Endometrial microvascular endothelial cells (primary cell): ENCODE measurements around the gene MED29. TPM values are rescaled to one million over a fixed set of nuclear protein-coding genes. Genes with fewer than 3 reads are reported as not detected.

Source experiments
- in situ Hi-C: cut with HindIII; loops from 2 replicates; pipeline ENCODE4 v1.10.0; 2017; ENCODE audit warnings: low sequenced_read_pairs, low pct_unique_long_range_greater_than_20kb; ENCODE audit errors: inconsistent ontology term
- total RNA-seq: library from RNA; depleted of rRNA; stranded (reverse); fragments of >200 nt; gene quantifications from one replicate; pipeline ENCODE4 v1.2.3, GENCODE V29; 2015; ENCODE audit errors: inconsistent ontology term

Gene MED29
- 23.0 TPM for total RNA-seq

GRCh38 chr19:39390751-39391437 is at the start of gene MED29, which contains the start of gene PAF1:
MED29 (plus strand) TSS chr19:39391378; CDS start chr19:39391423, 45 bp downstream.
PAF1 (minus strand) TSS chr19:39391106; CDS start chr19:39390864, 242 bp downstream.
- in situ Hi-C loops = no loop called here

- in situ Hi-C loops = no loop called here
Observed at GRCh38 chr19:39341719-39342604, 49.2 kb upstream of the MED29 start, which contains the start of gene SAMD4B. SAMD4B (plus strand) TSS chr19:39342421; CDS start chr19:39356894, 14,473 bp downstream.

- in situ Hi-C loops = no loop called here
Observed at GRCh38 chr19:39342647-39343305, 48.4 kb upstream of the MED29 start.

GRCh38 chr19:39345956-39346355 is 45.2 kb upstream of the MED29 start:
- in situ Hi-C loops = no loop called here

- in situ Hi-C loops = no loop called here
Observed at GRCh38 chr19:39347332-39348164, 43.6 kb upstream of the MED29 start.

GRCh38 chr19:39349326-39349725 is 41.9 kb upstream of the MED29 start:
- in situ Hi-C loops = no loop called here

GRCh38 chr19:39350156-39350555 is 41.0 kb upstream of the MED29 start:
- in situ Hi-C loops = no loop called here

- in situ Hi-C loops = no loop called here
Observed at GRCh38 chr19:39351537-39352064, 39.6 kb upstream of the MED29 start.

GRCh38 chr19:39352381-39353255 is 38.6 kb upstream of the MED29 start:
- in situ Hi-C loops = no loop called here

- in situ Hi-C loops = no loop called here
Observed at GRCh38 chr19:39355253-39355652, 35.9 kb upstream of the MED29 start.

- in situ Hi-C loops = no loop called here
Observed at GRCh38 chr19:39356073-39356472, 35.1 kb upstream of the MED29 start.

- in situ Hi-C loops = no loop called here
Observed at GRCh38 chr19:39356647-39357046, 34.5 kb upstream of the MED29 start.

- in situ Hi-C loops = no loop called here
Observed at GRCh38 chr19:39359026-39359425, 32.2 kb upstream of the MED29 start.

- in situ Hi-C loops = no loop called here
Observed at GRCh38 chr19:39360599-39360998, 30.6 kb upstream of the MED29 start.

GRCh38 chr19:39362682-39363657 is 28.2 kb upstream of the MED29 start:
- in situ Hi-C loops = no loop called here

- in situ Hi-C loops = no loop called here
Observed at GRCh38 chr19:39363901-39364457, 27.2 kb upstream of the MED29 start.
